Dedifferentiated amniotic fluid mesenchymal stem cell (primary cell): Measurements from ENCODE around the gene CNTNAP2.
"Not testable (repeated sequence)": the region's sequence is repeated elsewhere in the genome, so short reads cannot be mapped to it uniquely, and the experiment has no call there.

Experiments used
- DNase-seq: peaks from one replicate; pipeline ENCODE4 v3.0.0-alpha.2; 2016; ENCODE audit errors: extremely low spot score

CNTNAP2 gene

DNA sequence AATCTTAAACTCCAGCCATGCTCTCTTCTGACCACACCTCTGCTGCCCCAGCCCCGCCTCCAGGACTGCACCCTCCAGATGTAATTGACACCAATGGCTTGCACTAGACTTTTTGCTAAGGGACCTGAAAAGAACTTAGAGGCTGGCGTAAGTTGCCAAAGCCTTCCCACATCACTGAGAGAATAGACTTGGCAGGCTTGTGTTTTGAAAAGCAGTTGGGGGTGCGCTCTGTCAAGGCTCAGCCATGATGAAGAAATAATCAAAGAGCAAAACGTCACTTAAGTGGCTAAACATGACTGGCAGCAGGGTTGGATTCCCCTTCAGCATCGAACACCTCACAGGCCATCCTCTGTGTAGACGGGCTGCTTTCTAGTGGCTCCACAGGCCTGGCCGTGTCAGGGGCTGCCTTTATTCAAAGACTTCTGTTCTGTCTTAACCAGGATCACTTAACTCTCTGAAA, 2278.8 kb downstream of the CNTNAP2 start:
- no peak for DNase-seq

DNA sequence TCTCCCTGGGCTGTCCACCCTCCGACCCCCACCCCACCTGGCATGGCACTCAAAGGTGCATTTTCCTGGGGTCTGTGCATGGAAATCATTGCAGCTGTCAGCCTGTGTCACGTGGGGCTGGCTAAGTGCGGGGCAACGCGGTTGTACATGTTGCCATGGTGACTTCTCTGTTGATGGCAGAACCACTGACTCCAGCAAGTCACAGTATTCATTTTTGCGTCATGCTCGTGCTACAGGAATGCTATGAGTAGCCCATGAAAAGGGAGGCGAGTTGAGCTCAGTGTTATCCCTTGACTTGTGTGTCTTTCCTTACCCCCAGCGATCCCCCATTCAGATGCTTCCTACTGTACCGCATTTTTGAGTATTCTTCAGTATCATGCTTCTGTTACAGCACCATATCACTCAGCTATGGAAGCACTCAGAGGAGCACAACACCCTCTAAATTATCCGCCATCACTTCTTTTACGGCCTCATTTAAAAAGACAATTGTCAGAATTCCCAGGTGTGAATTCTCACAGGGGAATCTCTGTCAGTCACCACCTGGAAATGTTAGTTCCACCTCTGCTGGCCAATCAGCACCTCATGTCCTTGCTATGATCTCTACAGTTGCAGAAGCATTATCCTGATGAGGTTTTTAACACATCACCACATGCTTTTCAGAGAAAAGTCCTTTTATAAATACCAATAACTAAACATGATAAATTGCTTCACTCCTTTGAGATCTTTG, 2279.6 kb downstream of the CNTNAP2 start:
- no peak for DNase-seq

DNA sequence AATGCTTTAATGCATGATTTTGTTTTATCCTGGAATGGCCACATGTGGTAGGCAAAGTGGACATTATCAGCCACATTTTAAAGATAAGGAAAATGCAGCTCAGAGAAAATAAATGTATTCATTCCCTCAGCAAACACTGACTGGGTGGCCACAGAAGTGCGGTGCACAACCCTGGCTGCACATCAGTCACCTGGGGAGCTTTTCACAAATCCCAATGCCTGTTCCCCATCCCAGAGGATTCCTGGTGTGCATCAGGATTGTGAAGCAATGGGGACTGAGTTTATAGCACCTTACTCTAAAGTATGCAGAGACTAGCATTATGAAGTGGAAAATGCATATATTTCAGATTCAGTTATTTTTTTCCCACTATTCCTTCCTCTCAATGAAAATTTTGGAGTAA, 2280.5 kb downstream of the CNTNAP2 start:
- no peak for DNase-seq

GRCh38 chr7:148397551-148397950, 2280.9 kb downstream of the CNTNAP2 start:
- DNase-seq, result no peak

DNA sequence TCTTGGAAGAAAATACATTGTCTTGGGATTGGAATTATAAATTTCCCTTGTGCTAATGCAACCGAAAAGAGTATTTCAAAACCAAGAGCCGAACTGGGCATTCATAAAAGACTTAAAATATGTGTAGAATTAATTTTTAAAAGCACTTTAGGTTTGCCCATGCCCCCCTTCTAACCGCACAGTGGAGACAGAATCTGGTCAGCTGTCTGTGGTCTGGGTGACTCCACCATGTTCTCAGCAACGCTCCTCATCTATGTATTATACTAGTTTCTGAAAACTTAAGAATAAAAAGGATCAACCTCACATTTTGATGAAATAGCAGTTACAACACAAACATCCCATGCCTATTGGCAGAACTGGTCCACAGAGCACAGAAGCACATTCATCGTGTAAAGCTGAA, 2281.4 kb downstream of the CNTNAP2 start:
- no peak for DNase-seq

DNA sequence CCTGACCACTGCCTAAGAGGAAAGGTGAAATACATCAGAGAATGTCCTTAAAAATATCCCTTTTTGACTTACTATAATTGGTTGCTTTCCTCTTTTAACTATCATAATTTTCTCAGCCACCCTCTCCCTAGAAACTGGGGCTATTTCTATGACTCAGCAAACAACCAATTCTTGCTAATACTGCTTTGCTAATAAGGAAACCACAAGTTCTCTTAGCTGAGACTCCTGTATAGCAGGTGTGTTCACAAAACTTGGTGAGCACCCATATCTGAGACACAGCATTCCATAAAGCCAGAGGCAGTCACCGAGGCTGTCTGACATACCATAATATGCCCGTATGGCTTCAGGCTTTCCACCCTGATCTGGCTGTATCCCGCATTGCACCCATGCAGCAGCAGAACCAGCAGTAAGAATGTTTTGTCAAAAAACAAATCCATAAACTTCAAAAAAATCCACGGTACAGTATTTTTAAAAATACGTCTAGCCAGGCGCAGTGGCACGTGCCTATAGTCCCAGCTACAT, 2282.3 kb downstream of the CNTNAP2 start:
- no peak for DNase-seq

- no peak for DNase-seq
Observed at GRCh38 chr7:148400101-148400500, 2283.5 kb downstream of the CNTNAP2 start.

DNA sequence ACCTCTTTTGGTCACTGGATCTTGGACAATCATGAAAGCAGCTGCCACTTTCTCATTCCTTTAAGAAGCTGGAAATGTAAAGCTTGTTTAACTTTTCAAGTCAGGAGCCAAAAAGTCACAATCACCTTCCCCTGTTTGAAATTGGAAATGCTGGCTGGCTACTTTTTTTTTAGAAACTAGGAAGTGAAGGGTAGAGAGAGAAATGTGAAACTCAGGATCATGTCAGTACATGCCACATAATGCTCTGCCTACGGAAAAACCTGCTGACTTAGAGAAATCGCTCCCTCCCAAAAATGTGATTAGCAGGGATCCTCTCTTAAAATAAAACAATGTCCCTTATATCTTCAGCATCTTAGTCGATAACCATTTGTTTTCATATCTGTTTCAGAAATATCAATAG, 2285.6 kb downstream of the CNTNAP2 start:
- DNase-seq, result no peak

DNA sequence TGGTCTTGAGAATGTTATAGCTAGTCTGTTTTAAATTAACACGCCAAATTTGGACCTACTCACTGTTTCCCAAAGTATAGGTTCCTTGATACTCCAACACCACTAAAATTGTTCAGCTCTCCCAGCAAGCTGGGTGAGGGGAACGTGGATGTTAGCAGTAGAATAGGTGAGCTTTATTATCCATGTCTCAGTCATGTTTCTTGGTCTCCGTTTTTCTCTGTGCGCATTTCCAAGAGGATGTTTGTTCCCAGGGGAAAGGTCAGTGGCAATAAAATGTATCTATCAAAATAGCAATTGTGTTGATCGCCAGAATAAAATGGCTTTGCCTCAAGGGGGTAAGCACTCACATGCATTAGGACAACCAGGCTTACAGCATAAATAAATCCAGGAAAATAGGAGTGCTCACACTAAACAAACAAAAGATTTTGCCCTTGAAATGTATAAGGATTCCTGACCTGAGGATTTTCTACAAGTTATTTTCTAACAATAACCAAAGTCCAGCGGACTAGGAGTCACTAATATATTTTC, 2286.9 kb downstream of the CNTNAP2 start:
- DNase-seq, result no peak

GRCh38 chr7:148408307-148408706, 2291.7 kb downstream of the CNTNAP2 start:
- no peak for DNase-seq

DNA sequence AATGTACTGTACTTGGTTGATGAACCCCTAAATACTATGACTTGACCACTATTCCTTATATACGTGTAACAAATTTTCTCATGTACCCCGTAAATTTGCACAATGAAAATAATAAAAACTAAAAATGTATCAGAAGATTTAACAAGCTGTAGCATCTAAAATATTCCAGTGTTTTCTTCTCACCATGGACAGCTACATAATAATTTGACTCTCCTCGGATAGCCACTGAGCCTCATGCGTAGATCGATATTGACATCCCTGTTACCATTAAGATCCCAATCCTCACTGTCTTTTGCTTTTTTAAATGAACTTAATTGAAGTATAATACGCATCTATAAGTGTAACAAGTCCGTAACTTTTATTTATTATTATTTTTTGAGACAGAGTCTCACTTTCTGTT, 2294.3 kb downstream of the CNTNAP2 start:
- no peak for DNase-seq

- DNase-seq, result no peak
Observed at GRCh38 chr7:148412691-148413090, 2296.1 kb downstream of the CNTNAP2 start.

GRCh38 chr7:148419856-148420832, 2303.5 kb downstream of the CNTNAP2 start:
- DNase-seq, result no peak

DNA sequence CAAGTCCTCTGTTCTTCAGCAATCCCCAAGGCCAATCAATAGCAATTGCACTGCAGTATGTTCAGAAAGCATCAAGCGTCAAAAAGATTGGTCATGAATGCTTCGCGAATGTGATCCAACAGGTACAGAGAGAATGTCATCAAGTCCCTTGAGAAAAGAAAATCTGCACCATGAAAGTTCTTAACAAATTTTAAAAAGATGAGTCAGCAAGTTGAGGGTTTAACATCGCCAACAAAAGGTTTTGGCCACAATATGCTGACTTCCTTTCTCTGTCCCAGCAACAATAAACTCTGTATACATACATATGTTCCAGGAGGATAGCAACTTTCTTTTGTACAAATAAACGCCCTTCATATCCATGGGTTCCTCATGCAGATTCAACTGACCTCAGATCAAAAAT, 2305.4 kb downstream of the CNTNAP2 start:
- DNase-seq, result no peak

DNA sequence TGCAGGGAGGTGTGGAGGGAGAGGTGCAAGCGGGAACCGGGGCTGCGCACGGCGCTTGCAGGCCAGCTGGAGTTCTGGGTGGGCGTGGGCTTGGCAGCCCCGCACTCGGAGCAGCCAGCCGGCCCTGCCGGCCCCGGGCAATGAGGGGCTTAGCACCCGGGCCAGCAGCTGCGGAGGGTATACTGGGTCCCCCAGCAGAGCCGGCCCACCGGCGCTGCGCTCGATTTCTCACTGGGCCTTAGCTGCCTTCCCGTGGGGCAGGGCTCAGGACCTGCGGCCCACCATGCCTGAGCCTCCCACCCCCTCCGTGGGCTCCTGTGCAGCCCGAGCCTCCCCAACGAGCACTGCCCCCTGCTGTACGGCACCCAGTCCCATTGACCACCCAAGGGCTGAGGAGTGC, 2309.8 kb downstream of the CNTNAP2 start:
- DNase-seq, result not testable (repeated sequence)

DNA sequence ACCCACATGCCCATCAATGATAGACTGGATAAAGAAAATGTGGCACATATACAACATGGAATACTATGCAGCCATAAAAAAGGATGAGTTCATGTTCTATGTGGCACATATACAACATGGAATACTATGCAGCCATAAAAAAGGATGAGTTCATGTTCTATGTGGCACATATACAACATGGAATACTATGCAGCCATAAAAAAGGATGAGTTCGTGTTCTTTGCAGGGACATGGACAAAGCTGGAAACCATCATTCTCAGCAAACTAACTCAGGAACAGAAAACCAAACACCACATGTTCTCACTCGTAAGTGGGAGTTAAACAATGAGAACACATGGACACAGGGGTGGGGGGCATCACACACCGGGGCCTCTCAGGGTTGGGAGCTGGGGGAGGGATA, 2314.1 kb downstream of the CNTNAP2 start:
- not testable (repeated sequence) for DNase-seq

DNA sequence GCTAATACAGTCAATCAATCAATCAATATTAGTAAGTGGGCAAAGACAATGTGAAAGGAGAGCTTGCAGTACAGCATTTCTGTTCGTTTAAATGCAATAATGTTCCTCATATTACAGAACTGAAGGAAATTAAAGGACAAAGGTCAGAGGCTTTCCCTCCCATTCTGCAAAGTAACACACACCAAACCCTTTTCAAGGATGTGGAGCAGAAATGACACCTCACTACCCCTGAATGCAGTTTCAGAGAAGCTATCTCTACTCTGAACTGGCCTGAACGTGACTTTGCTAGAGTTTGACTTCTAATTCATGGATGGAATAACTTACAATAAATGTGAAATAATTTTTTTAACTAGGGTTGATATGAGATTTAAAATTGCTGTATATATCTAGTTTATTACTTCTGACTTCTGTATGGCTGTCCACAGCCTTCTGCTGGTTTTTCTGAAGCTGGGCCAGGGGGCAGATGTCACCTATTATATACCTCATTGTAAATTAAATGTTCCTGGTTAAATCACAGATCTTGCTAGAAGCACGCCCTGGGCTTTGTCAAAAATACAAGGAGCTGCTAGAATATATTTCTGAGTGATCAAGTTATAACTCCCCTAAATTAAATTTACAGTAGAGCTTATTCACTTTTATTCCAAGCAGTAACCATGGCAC, 2317.1 kb downstream of the CNTNAP2 start:
- DNase-seq, result peak; percentile 8

- peak; percentile 13 for DNase-seq
Observed at GRCh38 chr7:148434181-148434757, 2317.7 kb downstream of the CNTNAP2 start.

DNA sequence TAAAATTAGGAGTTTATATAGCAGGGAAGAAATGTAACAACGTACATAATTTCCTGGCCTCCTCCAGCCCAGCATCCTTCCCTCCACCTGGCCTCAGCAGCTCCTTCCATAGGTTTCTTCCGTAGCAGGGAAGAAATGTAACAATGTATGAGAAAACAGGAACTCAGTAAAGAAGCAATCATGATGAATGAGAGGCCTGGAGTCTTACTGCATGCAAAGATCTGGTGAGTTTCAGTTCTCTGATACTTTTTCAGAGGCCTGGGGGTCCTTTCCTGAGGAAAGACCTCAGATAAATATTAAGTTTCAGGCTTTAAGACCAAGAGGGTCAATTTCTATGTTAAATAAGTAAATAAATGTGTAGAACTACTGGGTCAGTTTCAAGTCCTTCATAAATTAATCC, 2318.3 kb downstream of the CNTNAP2 start:
- DNase-seq, result peak; percentile 9

DNA sequence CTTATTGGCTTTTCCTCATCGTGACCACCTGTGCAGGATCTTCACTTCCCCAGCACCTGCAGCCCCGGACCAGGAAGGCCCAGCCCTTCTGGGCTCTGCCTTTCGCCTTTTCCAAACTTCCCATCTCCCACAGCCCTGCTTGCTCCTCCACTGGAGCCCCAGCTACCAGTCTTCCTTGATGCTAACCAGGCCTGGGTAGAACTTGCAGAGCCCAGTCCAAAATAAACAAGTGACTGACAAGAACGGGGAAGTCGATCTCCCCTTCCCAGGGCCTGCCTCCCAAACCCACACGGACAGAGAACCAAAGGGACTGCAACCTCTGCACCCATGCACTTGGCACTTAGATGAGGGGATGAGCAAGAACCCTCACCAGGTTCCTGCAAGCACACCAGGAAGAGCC, 2319.1 kb downstream of the CNTNAP2 start:
- DNase-seq, result peak; percentile 5

- DNase-seq, result peak; percentile 9
Observed at GRCh38 chr7:148436135-148436534, 2319.5 kb downstream of the CNTNAP2 start.
